PFSK-1 (cell line): ENCODE data around the gene COQ8A.

ENCODE experiments used
- FOXP2 ChIP-seq: optimal IDR thresholded peaks from 2 replicates; pipeline ENCODE3; 2011; ENCODE audit warnings: borderline replicate concordance, control low read depth, inconsistent platforms; ENCODE audit not compliant: insufficient read depth; ENCODE audit errors: extremely low read length, extremely low read depth
- POLR2AphosphoS5 ChIP-seq: IDR thresholded peaks from 2 replicates; pipeline ENCODE4 v1.6.1; 2012; ENCODE audit warnings: low read depth, mild to moderate bottlenecking, control low read depth, low read length, moderate library complexity
- REST ChIP-seq, 2 experiments: IDR thresholded peaks; 2 replicates each; pipeline versions ENCODE4 v1.6.1 to v1.8.0; 2011 to 2012; ENCODE audit warnings: low read depth in 2 of 2, low read length in 2 of 2, control low read depth in 1 of 2, inconsistent platforms in 1 of 2, mild to moderate bottlenecking in 1 of 2, moderate library complexity in 1 of 2; ENCODE audit not compliant: insufficient read depth in 1 of 2
- SIN3A ChIP-seq: IDR thresholded peaks from 2 replicates; pipeline ENCODE4 v1.6.1; 2012; ENCODE audit warnings: mild to moderate bottlenecking, low read length, moderate library complexity, borderline replicate concordance; ENCODE audit not compliant: insufficient read depth
- TAF1 ChIP-seq: IDR thresholded peaks from 2 replicates; pipeline ENCODE4 v1.6.1; 2012; ENCODE audit warnings: low read length, control low read depth, borderline replicate concordance; ENCODE audit not compliant: insufficient read depth

COQ8A gene

GRCh38 chr1:226946841-226947240 is 6.7 kb downstream of the COQ8A start:
- TF ChIP-seq FOXP2 (no peak), TAF1 (no peak), POLR2AphosphoS5 (no peak), SIN3A (no peak), REST (IDR thresholded peaks at IDR 0.05; ENCODE audit: insufficient read depth in 1 of 2, low read depth in 2 of 2, low read length in 2 of 2) (no peak)

GRCh38 chr1:226948051-226948450 is 8.0 kb downstream of the COQ8A start:
- TF ChIP-seq SIN3A = no peak
- TF ChIP-seq FOXP2 = no peak
- no peak for TF ChIP-seq TAF1
- no peak for TF ChIP-seq REST (IDR thresholded peaks at IDR 0.05; ENCODE audit: insufficient read depth in 1 of 2, low read depth in 2 of 2, low read length in 2 of 2)
- no peak for TF ChIP-seq POLR2AphosphoS5

DNA sequence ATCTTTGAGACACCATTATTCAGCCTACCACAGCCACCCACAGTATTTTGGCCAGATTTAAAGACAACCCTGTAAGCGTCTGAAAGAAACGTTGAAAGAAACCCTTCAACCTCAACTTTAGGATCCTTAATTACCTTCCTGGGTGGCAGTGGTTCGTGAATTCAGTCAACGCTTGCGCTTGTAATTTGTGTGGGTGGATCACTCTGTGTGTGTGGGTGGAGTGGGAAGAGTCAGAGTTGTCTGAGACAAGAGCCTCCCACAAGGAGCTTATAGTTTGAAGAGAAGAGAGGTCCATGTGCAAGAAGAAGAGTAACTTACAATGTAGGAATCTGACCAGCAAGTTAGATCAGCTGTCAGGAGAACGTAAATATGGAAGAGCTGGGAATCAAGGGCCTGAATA is 8.4 kb downstream of the COQ8A start:
- TF ChIP-seq REST (IDR thresholded peaks at IDR 0.05; ENCODE audit: insufficient read depth in 1 of 2, low read depth in 2 of 2, low read length in 2 of 2) = no peak
- TF ChIP-seq FOXP2 = no peak
- no peak for TF ChIP-seq TAF1
- TF ChIP-seq POLR2AphosphoS5 = no peak
- no peak for TF ChIP-seq SIN3A

DNA sequence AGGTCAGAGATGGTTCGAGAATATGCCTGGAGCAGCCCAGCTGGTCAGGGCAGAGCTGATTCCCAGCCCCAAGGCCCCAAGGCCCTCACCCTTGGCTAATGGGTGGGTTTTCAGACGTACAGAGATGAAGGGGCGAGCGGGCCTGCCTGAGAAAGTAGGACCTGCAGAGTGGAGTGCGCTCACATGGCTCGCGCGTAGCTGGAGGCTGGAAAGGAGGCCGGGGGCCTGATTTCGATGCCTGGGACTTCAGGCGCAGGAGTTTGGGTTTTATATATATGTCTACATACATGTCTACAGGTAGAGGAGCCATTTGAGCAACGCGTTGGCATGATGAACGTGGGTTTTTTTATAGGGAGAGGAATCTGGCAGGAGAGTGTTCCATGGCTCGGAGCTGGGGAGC is 8.9 kb downstream of the COQ8A start:
- TF ChIP-seq REST (IDR thresholded peaks at IDR 0.05; ENCODE audit: insufficient read depth in 1 of 2, low read depth in 2 of 2, low read length in 2 of 2) (no peak), FOXP2 (no peak), POLR2AphosphoS5 (no peak), TAF1 (no peak), SIN3A (no peak)

- TF ChIP-seq SIN3A (no peak), TAF1 (no peak), POLR2AphosphoS5 (no peak), FOXP2 (no peak), REST (IDR thresholded peaks at IDR 0.05; ENCODE audit: insufficient read depth in 1 of 2, low read depth in 2 of 2, low read length in 2 of 2) (no peak)
Measured at GRCh38 chr1:226949401-226949800, 9.3 kb downstream of the COQ8A start.
